ENCODE results near the gene GON4L. TPM values are rescaled to one million over a fixed set of nuclear protein-coding genes. Genes with fewer than 3 reads are reported as not detected.
"Not testable (repeated sequence)": the region's sequence is repeated elsewhere in the genome, so short reads cannot be mapped to it uniquely, and the experiment has no call there.

The GON4L gene
- total RNA-seq, 1 donor from 2014 or later, result 57.0 TPM

- Mint-ChIP-seq H3K9me3 (ENCODE audit: unreplicated experiment) (no peaks in the 10 kb centered on the region), H3K4me3 (ENCODE audit: unreplicated experiment) (no peak overlapping the region), H3K36me3 (ENCODE audit: unreplicated experiment) (peaks cover 45% of the 10 kb centered on the region), H3K27me3 (ENCODE audit: unreplicated experiment) (no peaks in the 10 kb centered on the region), H3K27ac (ENCODE audit: unreplicated experiment) (no peak overlapping the region), H3K4me1 (ENCODE audit: unreplicated experiment) (no peaks in the 10 kb centered on the region)
- DNase-seq (ENCODE audit: extremely low spot score, unreplicated experiment), result no peak
- TF ChIP-seq CTCF (IDR thresholded peaks at IDR 0.05), result no peak
Observed at GRCh38 chr1:155776414-155776813, 80.6 kb downstream of the GON4L start.

GRCh38 chr1:155773221-155773620 lies 83.8 kb downstream of the GON4L start:
- Mint-ChIP-seq H3K4me1 (ENCODE audit: unreplicated experiment) (no peaks in the 10 kb centered on the region), H3K4me3 (ENCODE audit: unreplicated experiment) (no peak overlapping the region), H3K9me3 (ENCODE audit: unreplicated experiment) (no peaks in the 10 kb centered on the region), H3K27me3 (ENCODE audit: unreplicated experiment) (no peaks in the 10 kb centered on the region), H3K27ac (ENCODE audit: unreplicated experiment) (no peak overlapping the region), H3K36me3 (ENCODE audit: unreplicated experiment) (peaks cover 61% of the 10 kb centered on the region)
- no peak for TF ChIP-seq CTCF (IDR thresholded peaks at IDR 0.05)
- no peak for DNase-seq (ENCODE audit: extremely low spot score, unreplicated experiment)

- H3K27me3 Mint-ChIP-seq (ENCODE audit: unreplicated experiment), result no peaks in the 10 kb centered on the region
- peaks cover 60% of the 10 kb centered on the region for H3K36me3 Mint-ChIP-seq (ENCODE audit: unreplicated experiment)
- H3K4me1 Mint-ChIP-seq (ENCODE audit: unreplicated experiment), result no peaks in the 10 kb centered on the region
- H3K27ac Mint-ChIP-seq (ENCODE audit: unreplicated experiment), result no peak overlapping the region
- no peak overlapping the region for H3K4me3 Mint-ChIP-seq (ENCODE audit: unreplicated experiment)
- no peak for DNase-seq (ENCODE audit: extremely low spot score, unreplicated experiment)
- no peak for TF ChIP-seq CTCF (IDR thresholded peaks at IDR 0.05)
- no peaks in the 10 kb centered on the region for H3K9me3 Mint-ChIP-seq (ENCODE audit: unreplicated experiment)
Observed at GRCh38 chr1:155769257-155769656, 87.8 kb downstream of the GON4L start.

GRCh38 chr1:155767399-155767989 lies 89.5 kb downstream of the GON4L start:
- H3K27ac Mint-ChIP-seq (ENCODE audit: unreplicated experiment); DNase-seq (ENCODE audit: extremely low spot score, unreplicated experiment): not testable (repeated sequence)

GRCh38 chr1:155763989-155764388 lies 93.0 kb downstream of the GON4L start:
- H3K4me1 Mint-ChIP-seq (ENCODE audit: unreplicated experiment); H3K27ac Mint-ChIP-seq (ENCODE audit: unreplicated experiment); DNase-seq (ENCODE audit: extremely low spot score, unreplicated experiment); H3K4me3 Mint-ChIP-seq (ENCODE audit: unreplicated experiment); H3K27me3 Mint-ChIP-seq (ENCODE audit: unreplicated experiment); H3K9me3 Mint-ChIP-seq (ENCODE audit: unreplicated experiment): not testable (repeated sequence)
- peaks cover 56% of the 10 kb centered on the region for H3K36me3 Mint-ChIP-seq (ENCODE audit: unreplicated experiment)

More at GRCh38 chr1:155767399-155767989, 89.5 kb downstream of the GON4L start:
- not testable (repeated sequence) for H3K4me3 Mint-ChIP-seq (ENCODE audit: unreplicated experiment); H3K4me1 Mint-ChIP-seq (ENCODE audit: unreplicated experiment); H3K27me3 Mint-ChIP-seq (ENCODE audit: unreplicated experiment); H3K9me3 Mint-ChIP-seq (ENCODE audit: unreplicated experiment)
- H3K36me3 Mint-ChIP-seq (ENCODE audit: unreplicated experiment), result peaks cover 55% of the 10 kb centered on the region

GRCh38 chr1:155763090-155763815 lies 93.8 kb downstream of the GON4L start:
- not testable (repeated sequence) for H3K4me3 Mint-ChIP-seq (ENCODE audit: unreplicated experiment); H3K4me1 Mint-ChIP-seq (ENCODE audit: unreplicated experiment); H3K27me3 Mint-ChIP-seq (ENCODE audit: unreplicated experiment); H3K27ac Mint-ChIP-seq (ENCODE audit: unreplicated experiment); DNase-seq (ENCODE audit: extremely low spot score, unreplicated experiment); H3K9me3 Mint-ChIP-seq (ENCODE audit: unreplicated experiment)
- H3K36me3 Mint-ChIP-seq (ENCODE audit: unreplicated experiment), result peaks cover 52% of the 10 kb centered on the region
